WTC11 (cell line): ENCODE data around the gene AFAP1L2. TPM values are rescaled to one million over a fixed set of nuclear protein-coding genes. Genes with fewer than 3 reads are reported as not detected.

Experiments used
- ATAC-seq: fragments of 200-7000 bp; cut with Tn5 transposase; 2 replicates; pipeline ENCODE4 v1.10.0; 2021; ENCODE audit warnings: mild to moderate bottlenecking, moderate library complexity
- CTCF ChIA-PET: fragments of 300-600 bp; sonication (Branson Sonifier 250); formaldehyde crosslinking; loops from one replicate; lab custom pipeline; 2021; ENCODE audit warnings: antibody characterized with exemption; lab: Charles Lee
- POLR2A ChIA-PET: fragments of 350-600 bp; sonication (Branson Sonifier 250); formaldehyde crosslinking; loops from one replicate; lab custom pipeline; 2021; ENCODE audit warnings: antibody characterized with exemption; lab: Charles Lee
- DNase-seq: peaks from one replicate; pipeline ENCODE4 v3.0.0; 2021; ENCODE audit warnings: low spot score
- H3K27ac Mint-ChIP-seq: 2 replicates; pipeline ENCODE4 v1.8.0; 2021; ENCODE audit warnings: mixed read lengths
- H3K27me3 Mint-ChIP-seq: 2 replicates; pipeline ENCODE4 v1.8.0; 2021; ENCODE audit warnings: low read depth, mild to moderate bottlenecking, moderate library complexity, mixed read lengths
- H3K36me3 Mint-ChIP-seq: 2 replicates; pipeline ENCODE4 v1.8.0; 2021; ENCODE audit warnings: mixed read lengths
- H3K4me1 Mint-ChIP-seq: 2 replicates; pipeline ENCODE4 v1.8.0; 2022; ENCODE audit warnings: mixed read lengths
- H3K4me3 Mint-ChIP-seq: 2 replicates; pipeline ENCODE4 v1.8.0; 2021; ENCODE audit warnings: mild to moderate bottlenecking, moderate library complexity, mixed read lengths
- H3K9me3 Mint-ChIP-seq: 2 replicates; pipeline ENCODE4 v1.8.0; 2021; ENCODE audit warnings: mixed read lengths
- CREB1 ChIP-seq: sonication (generic); formaldehyde crosslinking; IDR thresholded peaks from 2 replicates; pipeline ENCODE4 v1.8.0; 2023; ENCODE audit warnings: mild to moderate bottlenecking, missing genetic modification reagents
- ELF4 ChIP-seq: sonication (generic); formaldehyde crosslinking; IDR thresholded peaks from 2 replicates; pipeline ENCODE4 v1.8.1; 2022; ENCODE audit warnings: low read depth, mild to moderate bottlenecking, moderate library complexity, missing genetic modification reagents
- FOXK1 ChIP-seq: sonication (generic); formaldehyde crosslinking; IDR thresholded peaks from 2 replicates; pipeline ENCODE4 v1.8.0; 2022; ENCODE audit warnings: mild to moderate bottlenecking, moderate library complexity, missing genetic modification reagents
- GTF2I ChIP-seq: fragments of 250-450 bp; sonication (Bioruptor Pico); conservative IDR thresholded peaks from 2 replicates; pipeline ENCODE4 v1.4.0; 2021; ENCODE audit warnings: mild to moderate bottlenecking
- MYBL2 ChIP-seq: sonication (generic); formaldehyde crosslinking; IDR thresholded peaks from 2 replicates; pipeline ENCODE4 v1.8.1; 2023; ENCODE audit warnings: mild to moderate bottlenecking, moderate library complexity, missing genetic modification reagents
- NFATC4 ChIP-seq: fragments of 250-450 bp; sonication (Bioruptor Pico); IDR thresholded peaks from 2 replicates; pipeline ENCODE4 v1.9.0; 2021; ENCODE audit warnings: mild to moderate bottlenecking
- NFE2L1 ChIP-seq: sonication (generic); formaldehyde crosslinking; IDR thresholded peaks from 2 replicates; pipeline ENCODE4 v1.8.1; 2023; ENCODE audit warnings: missing genetic modification reagents
- NFYB ChIP-seq: sonication (generic); formaldehyde crosslinking; conservative IDR thresholded peaks from 2 replicates; pipeline ENCODE4 v1.8.0; 2022; ENCODE audit warnings: low read depth, missing genetic modification reagents
- NR3C1 ChIP-seq: sonication (generic); formaldehyde crosslinking; conservative IDR thresholded peaks from 2 replicates; pipeline ENCODE4 v1.8.1; 2023; ENCODE audit warnings: low read depth, mild to moderate bottlenecking, missing genetic modification reagents
- RORB ChIP-seq: fragments of 250-450 bp; sonication (Bioruptor Pico); IDR thresholded peaks from 2 replicates; pipeline ENCODE4 v1.9.0; 2021; ENCODE audit warnings: mild to moderate bottlenecking
- SMAD3 ChIP-seq: sonication (generic); formaldehyde crosslinking; IDR thresholded peaks from 2 replicates; pipeline ENCODE4 v1.8.0; 2022; ENCODE audit warnings: missing genetic modification reagents, mild to moderate bottlenecking, borderline replicate concordance
- TEAD4 ChIP-seq: sonication (generic); formaldehyde crosslinking; IDR thresholded peaks from 2 replicates; pipeline ENCODE4 v1.8.0; 2022; ENCODE audit warnings: mild to moderate bottlenecking, missing genetic modification reagents
- ZNF121 ChIP-seq: sonication (generic); formaldehyde crosslinking; IDR thresholded peaks from 2 replicates; pipeline ENCODE4 v1.8.0; 2023; ENCODE audit warnings: missing genetic modification reagents
- ZNF138 ChIP-seq: sonication (generic); formaldehyde crosslinking; conservative IDR thresholded peaks from 2 replicates; pipeline ENCODE4 v1.8.1; 2022; ENCODE audit warnings: mild to moderate bottlenecking, moderate library complexity, missing genetic modification reagents
- ZNF423 ChIP-seq: fragments of 250-450 bp; sonication (Bioruptor Pico); IDR thresholded peaks from 2 replicates; pipeline ENCODE4 v2.1.2; 2022; ENCODE audit warnings: mild to moderate bottlenecking, moderate library complexity
- total RNA-seq: library from RNA; stranded (reverse); gene quantifications from 3 replicates; pipeline ENCODE4 v1.2.3, GENCODE V29; 2021
- TF ChIP-seq, protein P1 (sequence below): fragments of 250-450 bp; sonication (Bioruptor Pico); conservative IDR thresholded peaks from 2 replicates; pipeline ENCODE4 v1.9.0; 2021; ENCODE audit warnings: mild to moderate bottlenecking
- TF ChIP-seq, protein P2 (sequence below): fragments of 200-600 bp; IDR thresholded peaks from 2 replicates; pipeline ENCODE4 v1.8.0; 2022; ENCODE audit warnings: antibody characterized with exemption
- TF ChIP-seq, protein P3 (sequence below): fragments of 250-450 bp; sonication (Bioruptor Pico); IDR thresholded peaks from 2 replicates; pipeline ENCODE4 v1.9.0; 2021; ENCODE audit warnings: moderate library complexity, mild to moderate bottlenecking, inconsistent platforms, borderline replicate concordance
- TF ChIP-seq, protein P4 (sequence below): fragments of 250-450 bp; sonication (Bioruptor Pico); IDR thresholded peaks from 2 replicates; pipeline ENCODE4 v2.1.2; 2022; ENCODE audit warnings: mild to moderate bottlenecking, moderate library complexity
- TF ChIP-seq, protein P5 (sequence below): sonication (generic); formaldehyde crosslinking; IDR thresholded peaks from 2 replicates; pipeline ENCODE4 v1.8.0; 2023; ENCODE audit warnings: missing genetic modification reagents, mild to moderate bottlenecking, borderline replicate concordance
- TF ChIP-seq, protein P6 (sequence below): fragments of 250-450 bp; sonication (Bioruptor Pico); IDR thresholded peaks from 2 replicates; pipeline ENCODE4 v1.9.0; 2021; ENCODE audit warnings: mild to moderate bottlenecking, borderline replicate concordance

Gene AFAP1L2
- total RNA-seq, 1 experiment from 2014 or later, result 5.0 TPM

DNA sequence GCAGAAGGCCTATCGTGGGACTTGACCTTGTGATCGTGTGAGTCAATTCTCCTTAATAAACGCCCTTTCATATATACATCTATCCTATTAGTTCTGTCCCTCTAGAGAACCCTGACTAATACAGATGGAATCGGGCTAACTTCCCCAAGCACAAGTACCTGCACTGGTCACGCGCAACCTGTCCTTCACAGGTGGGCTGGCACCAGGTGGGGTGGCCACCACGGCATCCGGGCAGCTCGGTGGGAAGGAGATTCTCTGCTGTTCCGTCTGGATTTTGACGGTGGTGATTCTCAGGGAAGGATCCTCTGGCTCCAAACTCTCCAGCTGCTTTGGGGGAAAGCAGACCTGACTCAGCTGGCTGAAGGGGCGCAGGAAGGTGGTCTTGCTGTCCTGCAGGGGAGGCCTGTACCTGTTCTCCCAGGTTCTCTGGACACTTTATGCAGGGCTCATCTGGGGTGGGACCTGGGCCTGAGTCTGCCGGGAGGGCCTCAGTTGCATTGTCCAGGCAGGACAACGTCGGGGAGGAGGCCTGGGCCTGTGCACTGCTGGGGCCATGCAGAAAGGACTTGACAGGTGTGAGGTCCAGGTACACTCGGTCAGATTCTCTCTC lies 104.2 kb downstream of the AFAP1L2 start:
- no peak for ATAC-seq
- peaks cover 23% of the 10 kb centered on the region for H3K36me3 Mint-ChIP-seq

DNA sequence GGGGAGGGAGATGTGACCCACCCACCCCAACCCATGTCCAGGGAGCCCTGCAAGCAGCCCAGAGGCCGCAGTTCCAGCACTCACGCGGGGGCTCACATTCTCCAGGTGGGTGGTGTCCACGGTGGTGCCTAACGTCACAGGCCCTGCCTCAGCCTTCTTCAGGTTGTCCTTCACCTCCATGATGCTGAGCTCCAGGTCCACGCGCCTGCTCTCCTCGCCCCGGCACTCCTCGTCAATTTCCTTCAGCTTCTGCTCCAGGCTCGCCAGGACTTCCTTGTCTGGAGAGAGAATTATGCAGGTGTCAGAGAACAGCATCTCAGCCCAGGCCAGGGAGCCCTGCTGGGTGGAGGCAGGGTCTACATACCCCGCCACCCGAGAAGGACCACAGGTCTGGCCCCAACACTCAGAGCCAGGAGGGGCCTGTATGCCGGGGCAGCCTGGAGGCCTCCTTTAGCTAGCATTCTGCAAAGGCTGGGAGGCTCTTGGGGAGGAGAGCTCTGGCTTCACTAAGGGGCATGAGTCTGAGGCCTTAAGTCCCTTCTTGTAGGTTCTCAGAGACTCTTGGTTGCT lies 107.1 kb downstream of the AFAP1L2 start:
- DNase-seq (no peak), ATAC-seq (no peak)
- POLR2A ChIA-PET, result interaction anchor here (1.1 kb wide), 1 partner anchor 52 kb away, joined by 3 read pairs; no protein-coding TSS in a partner anchor
- no peak overlapping the region for H3K4me3 Mint-ChIP-seq
- H3K27me3 Mint-ChIP-seq, result no peaks in the 10 kb centered on the region
- peaks cover 21% of the 10 kb centered on the region for H3K9me3 Mint-ChIP-seq
- no peaks in the 10 kb centered on the region for H3K4me1 Mint-ChIP-seq
- CTCF ChIA-PET, result no interaction called here
- peaks cover 30% of the 10 kb centered on the region for H3K36me3 Mint-ChIP-seq
- no peak overlapping the region for H3K27ac Mint-ChIP-seq
- TF ChIP-seq, protein P1, sequence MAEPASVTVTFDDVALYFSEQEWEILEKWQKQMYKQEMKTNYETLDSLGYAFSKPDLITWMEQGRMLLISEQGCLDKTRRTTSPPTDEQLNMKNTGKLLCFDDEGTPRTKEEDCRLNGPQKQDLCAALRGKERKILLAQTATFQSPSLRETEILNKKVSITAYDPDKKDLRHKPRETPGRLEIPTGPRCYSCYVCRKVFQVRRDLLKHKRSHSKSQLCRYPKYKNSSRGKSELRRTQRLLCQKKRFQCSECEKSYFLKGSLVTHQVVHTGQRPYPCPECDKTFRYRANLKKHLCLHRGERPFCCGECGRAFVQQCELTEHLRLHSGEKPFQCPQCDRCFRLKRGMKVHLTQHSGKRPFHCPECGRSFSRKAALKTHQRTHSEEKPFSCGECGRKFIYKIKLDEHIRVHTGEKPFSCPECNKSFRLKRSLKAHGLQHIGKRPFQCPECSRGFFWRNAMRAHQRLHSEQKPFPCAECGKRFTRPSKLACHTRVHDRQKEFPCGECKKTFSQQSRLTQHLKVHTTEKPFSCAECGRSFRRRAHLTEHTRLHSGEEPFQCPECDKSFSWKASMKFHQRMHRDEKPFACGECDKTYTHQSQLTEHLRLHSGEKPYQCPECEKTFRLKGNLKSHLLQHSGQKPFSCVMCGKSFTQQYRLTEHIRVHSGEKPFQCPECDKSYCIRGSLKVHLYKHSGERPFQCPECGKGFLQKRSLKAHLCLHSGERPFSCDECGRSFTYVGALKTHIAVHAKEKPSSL, result no peak
- TF ChIP-seq, protein P2, sequence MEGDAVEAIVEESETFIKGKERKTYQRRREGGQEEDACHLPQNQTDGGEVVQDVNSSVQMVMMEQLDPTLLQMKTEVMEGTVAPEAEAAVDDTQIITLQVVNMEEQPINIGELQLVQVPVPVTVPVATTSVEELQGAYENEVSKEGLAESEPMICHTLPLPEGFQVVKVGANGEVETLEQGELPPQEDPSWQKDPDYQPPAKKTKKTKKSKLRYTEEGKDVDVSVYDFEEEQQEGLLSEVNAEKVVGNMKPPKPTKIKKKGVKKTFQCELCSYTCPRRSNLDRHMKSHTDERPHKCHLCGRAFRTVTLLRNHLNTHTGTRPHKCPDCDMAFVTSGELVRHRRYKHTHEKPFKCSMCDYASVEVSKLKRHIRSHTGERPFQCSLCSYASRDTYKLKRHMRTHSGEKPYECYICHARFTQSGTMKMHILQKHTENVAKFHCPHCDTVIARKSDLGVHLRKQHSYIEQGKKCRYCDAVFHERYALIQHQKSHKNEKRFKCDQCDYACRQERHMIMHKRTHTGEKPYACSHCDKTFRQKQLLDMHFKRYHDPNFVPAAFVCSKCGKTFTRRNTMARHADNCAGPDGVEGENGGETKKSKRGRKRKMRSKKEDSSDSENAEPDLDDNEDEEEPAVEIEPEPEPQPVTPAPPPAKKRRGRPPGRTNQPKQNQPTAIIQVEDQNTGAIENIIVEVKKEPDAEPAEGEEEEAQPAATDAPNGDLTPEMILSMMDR, result no peak
- no peak for TF ChIP-seq NR3C1
- no peak for TF ChIP-seq ZNF138 (CRISPR knock-in tag)
- TF ChIP-seq, protein P3, sequence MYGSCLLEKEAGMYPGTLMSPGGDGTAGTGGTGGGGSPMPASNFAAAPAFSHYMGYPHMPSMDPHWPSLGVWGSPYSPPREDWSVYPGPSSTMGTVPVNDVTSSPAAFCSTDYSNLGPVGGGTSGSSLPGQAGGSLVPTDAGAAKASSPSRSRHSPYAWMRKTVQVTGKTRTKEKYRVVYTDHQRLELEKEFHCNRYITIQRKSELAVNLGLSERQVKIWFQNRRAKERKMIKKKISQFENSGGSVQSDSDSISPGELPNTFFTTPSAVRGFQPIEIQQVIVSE (CRISPR knock-in tag), result no peak
- no peak for TF ChIP-seq SMAD3
- TF ChIP-seq TEAD4 (CRISPR knock-in tag), result no peak
- TF ChIP-seq, protein P4, sequence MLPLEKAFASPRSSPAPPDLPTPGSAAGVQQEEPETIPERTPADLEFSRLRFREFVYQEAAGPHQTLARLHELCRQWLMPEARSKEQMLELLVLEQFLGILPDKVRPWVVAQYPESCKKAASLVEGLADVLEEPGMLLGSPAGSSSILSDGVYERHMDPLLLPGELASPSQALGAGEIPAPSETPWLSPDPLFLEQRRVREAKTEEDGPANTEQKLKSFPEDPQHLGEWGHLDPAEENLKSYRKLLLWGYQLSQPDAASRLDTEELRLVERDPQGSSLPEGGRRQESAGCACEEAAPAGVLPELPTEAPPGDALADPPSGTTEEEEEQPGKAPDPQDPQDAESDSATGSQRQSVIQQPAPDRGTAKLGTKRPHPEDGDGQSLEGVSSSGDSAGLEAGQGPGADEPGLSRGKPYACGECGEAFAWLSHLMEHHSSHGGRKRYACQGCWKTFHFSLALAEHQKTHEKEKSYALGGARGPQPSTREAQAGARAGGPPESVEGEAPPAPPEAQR (CRISPR knock-in tag), result no peak
- no peak for TF ChIP-seq ZNF423

More for the DNA sequence above, 104.2 kb downstream of the AFAP1L2 start:
- H3K27me3 Mint-ChIP-seq, result no peaks in the 10 kb centered on the region
- TF ChIP-seq GTF2I (CRISPR knock-in tag) (no peak), CREB1 (CRISPR knock-in tag) (no peak), FOXK1 (CRISPR knock-in tag) (no peak), RORB (CRISPR knock-in tag) (no peak), MYBL2 (CRISPR knock-in tag) (no peak), NFATC4 (CRISPR knock-in tag) (no peak), ZNF121 (CRISPR knock-in tag) (no peak), NFE2L1 (no peak), NFYB (CRISPR knock-in tag) (no peak), ELF4 (no peak)
- TF ChIP-seq, protein P5, sequence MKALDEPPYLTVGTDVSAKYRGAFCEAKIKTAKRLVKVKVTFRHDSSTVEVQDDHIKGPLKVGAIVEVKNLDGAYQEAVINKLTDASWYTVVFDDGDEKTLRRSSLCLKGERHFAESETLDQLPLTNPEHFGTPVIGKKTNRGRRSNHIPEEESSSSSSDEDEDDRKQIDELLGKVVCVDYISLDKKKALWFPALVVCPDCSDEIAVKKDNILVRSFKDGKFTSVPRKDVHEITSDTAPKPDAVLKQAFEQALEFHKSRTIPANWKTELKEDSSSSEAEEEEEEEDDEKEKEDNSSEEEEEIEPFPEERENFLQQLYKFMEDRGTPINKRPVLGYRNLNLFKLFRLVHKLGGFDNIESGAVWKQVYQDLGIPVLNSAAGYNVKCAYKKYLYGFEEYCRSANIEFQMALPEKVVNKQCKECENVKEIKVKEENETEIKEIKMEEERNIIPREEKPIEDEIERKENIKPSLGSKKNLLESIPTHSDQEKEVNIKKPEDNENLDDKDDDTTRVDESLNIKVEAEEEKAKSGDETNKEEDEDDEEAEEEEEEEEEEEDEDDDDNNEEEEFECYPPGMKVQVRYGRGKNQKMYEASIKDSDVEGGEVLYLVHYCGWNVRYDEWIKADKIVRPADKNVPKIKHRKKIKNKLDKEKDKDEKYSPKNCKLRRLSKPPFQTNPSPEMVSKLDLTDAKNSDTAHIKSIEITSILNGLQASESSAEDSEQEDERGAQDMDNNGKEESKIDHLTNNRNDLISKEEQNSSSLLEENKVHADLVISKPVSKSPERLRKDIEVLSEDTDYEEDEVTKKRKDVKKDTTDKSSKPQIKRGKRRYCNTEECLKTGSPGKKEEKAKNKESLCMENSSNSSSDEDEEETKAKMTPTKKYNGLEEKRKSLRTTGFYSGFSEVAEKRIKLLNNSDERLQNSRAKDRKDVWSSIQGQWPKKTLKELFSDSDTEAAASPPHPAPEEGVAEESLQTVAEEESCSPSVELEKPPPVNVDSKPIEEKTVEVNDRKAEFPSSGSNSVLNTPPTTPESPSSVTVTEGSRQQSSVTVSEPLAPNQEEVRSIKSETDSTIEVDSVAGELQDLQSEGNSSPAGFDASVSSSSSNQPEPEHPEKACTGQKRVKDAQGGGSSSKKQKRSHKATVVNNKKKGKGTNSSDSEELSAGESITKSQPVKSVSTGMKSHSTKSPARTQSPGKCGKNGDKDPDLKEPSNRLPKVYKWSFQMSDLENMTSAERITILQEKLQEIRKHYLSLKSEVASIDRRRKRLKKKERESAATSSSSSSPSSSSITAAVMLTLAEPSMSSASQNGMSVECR, result no peak
- TF ChIP-seq, protein P6, sequence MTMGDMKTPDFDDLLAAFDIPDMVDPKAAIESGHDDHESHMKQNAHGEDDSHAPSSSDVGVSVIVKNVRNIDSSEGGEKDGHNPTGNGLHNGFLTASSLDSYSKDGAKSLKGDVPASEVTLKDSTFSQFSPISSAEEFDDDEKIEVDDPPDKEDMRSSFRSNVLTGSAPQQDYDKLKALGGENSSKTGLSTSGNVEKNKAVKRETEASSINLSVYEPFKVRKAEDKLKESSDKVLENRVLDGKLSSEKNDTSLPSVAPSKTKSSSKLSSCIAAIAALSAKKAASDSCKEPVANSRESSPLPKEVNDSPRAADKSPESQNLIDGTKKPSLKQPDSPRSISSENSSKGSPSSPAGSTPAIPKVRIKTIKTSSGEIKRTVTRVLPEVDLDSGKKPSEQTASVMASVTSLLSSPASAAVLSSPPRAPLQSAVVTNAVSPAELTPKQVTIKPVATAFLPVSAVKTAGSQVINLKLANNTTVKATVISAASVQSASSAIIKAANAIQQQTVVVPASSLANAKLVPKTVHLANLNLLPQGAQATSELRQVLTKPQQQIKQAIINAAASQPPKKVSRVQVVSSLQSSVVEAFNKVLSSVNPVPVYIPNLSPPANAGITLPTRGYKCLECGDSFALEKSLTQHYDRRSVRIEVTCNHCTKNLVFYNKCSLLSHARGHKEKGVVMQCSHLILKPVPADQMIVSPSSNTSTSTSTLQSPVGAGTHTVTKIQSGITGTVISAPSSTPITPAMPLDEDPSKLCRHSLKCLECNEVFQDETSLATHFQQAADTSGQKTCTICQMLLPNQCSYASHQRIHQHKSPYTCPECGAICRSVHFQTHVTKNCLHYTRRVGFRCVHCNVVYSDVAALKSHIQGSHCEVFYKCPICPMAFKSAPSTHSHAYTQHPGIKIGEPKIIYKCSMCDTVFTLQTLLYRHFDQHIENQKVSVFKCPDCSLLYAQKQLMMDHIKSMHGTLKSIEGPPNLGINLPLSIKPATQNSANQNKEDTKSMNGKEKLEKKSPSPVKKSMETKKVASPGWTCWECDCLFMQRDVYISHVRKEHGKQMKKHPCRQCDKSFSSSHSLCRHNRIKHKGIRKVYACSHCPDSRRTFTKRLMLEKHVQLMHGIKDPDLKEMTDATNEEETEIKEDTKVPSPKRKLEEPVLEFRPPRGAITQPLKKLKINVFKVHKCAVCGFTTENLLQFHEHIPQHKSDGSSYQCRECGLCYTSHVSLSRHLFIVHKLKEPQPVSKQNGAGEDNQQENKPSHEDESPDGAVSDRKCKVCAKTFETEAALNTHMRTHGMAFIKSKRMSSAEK (CRISPR knock-in tag), result no peak
- POLR2A ChIA-PET, result no interaction called here
- H3K27ac Mint-ChIP-seq, result no peak overlapping the region
- DNase-seq, result no peak
- CTCF ChIA-PET, result no interaction called here
- H3K4me1 Mint-ChIP-seq, result peaks cover 5% of the 10 kb centered on the region
- no peak overlapping the region for H3K4me3 Mint-ChIP-seq
- peaks cover 14% of the 10 kb centered on the region for H3K9me3 Mint-ChIP-seq
